Measurements from ENCODE around the gene MRPL50. TPM values are rescaled to one million over a fixed set of nuclear protein-coding genes. Genes with fewer than 3 reads are reported as not detected.

Gene MRPL50
- total RNA-seq (2014; rRNA removed; shearing (Covaris generic)) = 18.6 and 23.4 TPM in 2 replicates

GRCh38 chr9:101398068-101398929, at the start of gene MRPL50, which contains the start of gene ZNF189:
Gene MRPL50 (minus strand): TSS chr9:101398618. CDS start chr9:101398592, 26 bp downstream.
Gene ZNF189 (plus strand): TSS chr9:101398851. CDS start chr9:101399157, 306 bp downstream.
- DNase-seq (ENCODE audit: low spot score) = peak; percentile 99

GRCh38 chr9:101446732-101447131, 48.3 kb upstream of the MRPL50 start:
- DNase-seq (ENCODE audit: low spot score) = no peak

- DNase-seq (ENCODE audit: low spot score) = peak; percentile 26
Observed at GRCh38 chr9:101445353-101446029, 47.1 kb upstream of the MRPL50 start.

GRCh38 chr9:101443364-101443771, 45.0 kb upstream of the MRPL50 start:
- no peak for DNase-seq (ENCODE audit: low spot score)

GRCh38 chr9:101442736-101443135, 44.3 kb upstream of the MRPL50 start:
- DNase-seq (ENCODE audit: low spot score) = no peak

- no peak for DNase-seq (ENCODE audit: low spot score)
Observed at GRCh38 chr9:101442318-101442717, 43.9 kb upstream of the MRPL50 start.

- no peak for DNase-seq (ENCODE audit: low spot score)
Observed at GRCh38 chr9:101440714-101441230, 42.4 kb upstream of the MRPL50 start.

- no peak for DNase-seq (ENCODE audit: low spot score)
Observed at GRCh38 chr9:101438523-101438922, 40.1 kb upstream of the MRPL50 start.

- no peak for DNase-seq (ENCODE audit: low spot score)
Observed at GRCh38 chr9:101437806-101438232, 39.4 kb upstream of the MRPL50 start.

- DNase-seq (ENCODE audit: low spot score) = no peak
Observed at GRCh38 chr9:101435601-101436079, 37.2 kb upstream of the MRPL50 start, which contains the start of gene ALDOB. Gene ALDOB (minus strand): TSS chr9:101435774. CDS start chr9:101430887, 4,887 bp downstream.

- no peak for DNase-seq (ENCODE audit: low spot score)
Observed at GRCh38 chr9:101434998-101435397, 36.6 kb upstream of the MRPL50 start.

GRCh38 chr9:101433229-101433628, 34.8 kb upstream of the MRPL50 start:
- no peak for DNase-seq (ENCODE audit: low spot score)

GRCh38 chr9:101432740-101433139, 34.3 kb upstream of the MRPL50 start:
- DNase-seq (ENCODE audit: low spot score) = no peak

- no peak for DNase-seq (ENCODE audit: low spot score)
Observed at GRCh38 chr9:101432171-101432570, 33.8 kb upstream of the MRPL50 start.

GRCh38 chr9:101429736-101430135, 31.3 kb upstream of the MRPL50 start:
- DNase-seq (ENCODE audit: low spot score) = no peak

- no peak for DNase-seq (ENCODE audit: low spot score)
Observed at GRCh38 chr9:101428909-101429308, 30.5 kb upstream of the MRPL50 start.

GRCh38 chr9:101427957-101428655, 29.7 kb upstream of the MRPL50 start:
- DNase-seq (ENCODE audit: low spot score) = no peak

- no peak for DNase-seq (ENCODE audit: low spot score)
Observed at GRCh38 chr9:101427358-101427757, 28.9 kb upstream of the MRPL50 start.

GRCh38 chr9:101421653-101422065, 23.2 kb upstream of the MRPL50 start:
- no peak for DNase-seq (ENCODE audit: low spot score)

GRCh38 chr9:101419863-101420262, 21.4 kb upstream of the MRPL50 start:
- DNase-seq (ENCODE audit: low spot score) = no peak
